ENCODE measurements around the gene CRYBB1.

CRYBB1 gene

DNA sequence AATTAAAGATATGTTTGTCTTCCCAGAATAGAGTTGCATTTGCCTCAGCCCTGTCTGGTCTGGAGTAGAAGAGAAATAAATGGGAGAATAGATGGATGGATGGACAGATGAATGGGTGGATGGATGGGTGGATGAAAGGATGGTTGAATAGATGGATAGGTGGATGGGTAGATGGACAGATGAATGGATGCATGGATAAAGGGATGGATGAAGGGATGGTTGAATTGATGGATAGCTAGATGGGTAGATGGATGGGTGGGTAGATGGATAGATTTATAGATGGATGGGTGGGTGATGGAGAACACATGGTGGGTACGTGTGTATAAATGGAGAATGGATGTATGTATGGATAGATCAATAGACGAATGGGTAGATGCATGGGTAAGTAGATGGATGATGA is 8.5 kb downstream of the CRYBB1 start:
- TF ChIP-seq, protein P1, sequence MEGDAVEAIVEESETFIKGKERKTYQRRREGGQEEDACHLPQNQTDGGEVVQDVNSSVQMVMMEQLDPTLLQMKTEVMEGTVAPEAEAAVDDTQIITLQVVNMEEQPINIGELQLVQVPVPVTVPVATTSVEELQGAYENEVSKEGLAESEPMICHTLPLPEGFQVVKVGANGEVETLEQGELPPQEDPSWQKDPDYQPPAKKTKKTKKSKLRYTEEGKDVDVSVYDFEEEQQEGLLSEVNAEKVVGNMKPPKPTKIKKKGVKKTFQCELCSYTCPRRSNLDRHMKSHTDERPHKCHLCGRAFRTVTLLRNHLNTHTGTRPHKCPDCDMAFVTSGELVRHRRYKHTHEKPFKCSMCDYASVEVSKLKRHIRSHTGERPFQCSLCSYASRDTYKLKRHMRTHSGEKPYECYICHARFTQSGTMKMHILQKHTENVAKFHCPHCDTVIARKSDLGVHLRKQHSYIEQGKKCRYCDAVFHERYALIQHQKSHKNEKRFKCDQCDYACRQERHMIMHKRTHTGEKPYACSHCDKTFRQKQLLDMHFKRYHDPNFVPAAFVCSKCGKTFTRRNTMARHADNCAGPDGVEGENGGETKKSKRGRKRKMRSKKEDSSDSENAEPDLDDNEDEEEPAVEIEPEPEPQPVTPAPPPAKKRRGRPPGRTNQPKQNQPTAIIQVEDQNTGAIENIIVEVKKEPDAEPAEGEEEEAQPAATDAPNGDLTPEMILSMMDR (IDR thresholded peaks at IDR 0.05; ENCODE audit: low read depth, low read length): no peak
- no peak for DNase-seq (ENCODE audit: low read depth, low spot score)
- in situ Hi-C loops (cut with HindIII; ENCODE audit: low sequenced_read_pairs): no loop called here

DNA sequence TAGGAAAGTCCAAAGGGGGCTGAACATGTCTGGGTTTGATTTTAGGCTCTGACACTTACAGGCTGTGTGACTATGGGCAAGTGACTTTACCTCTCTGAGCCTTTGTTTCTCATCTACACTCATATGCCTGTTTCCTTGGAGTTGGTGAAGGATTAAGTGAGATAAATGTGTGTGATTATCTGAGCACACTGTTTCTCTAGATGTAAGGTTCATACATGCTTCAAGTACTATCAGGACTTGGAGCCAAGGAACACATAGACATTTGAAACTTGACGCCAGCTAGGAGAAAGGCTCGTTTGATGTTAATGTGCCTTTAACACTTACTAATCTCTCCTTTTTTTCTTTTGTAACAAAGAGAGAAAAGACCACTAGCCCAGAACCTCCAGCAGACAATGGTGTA is 9.7 kb downstream of the CRYBB1 start:
- in situ Hi-C loops (cut with HindIII; ENCODE audit: low sequenced_read_pairs): no loop called here
- DNase-seq (ENCODE audit: low read depth, low spot score): peak; percentile 35
- no peak overlapping the region for H3K4me3 ChIP-seq (ENCODE audit: low read depth, low read length)
- TF ChIP-seq, protein P1 (IDR thresholded peaks at IDR 0.05; ENCODE audit: low read depth, low read length): no peak

More for the DNA sequence above, 8.5 kb downstream of the CRYBB1 start:
- no peak overlapping the region for H3K4me3 ChIP-seq (ENCODE audit: low read depth, low read length)

DNA sequence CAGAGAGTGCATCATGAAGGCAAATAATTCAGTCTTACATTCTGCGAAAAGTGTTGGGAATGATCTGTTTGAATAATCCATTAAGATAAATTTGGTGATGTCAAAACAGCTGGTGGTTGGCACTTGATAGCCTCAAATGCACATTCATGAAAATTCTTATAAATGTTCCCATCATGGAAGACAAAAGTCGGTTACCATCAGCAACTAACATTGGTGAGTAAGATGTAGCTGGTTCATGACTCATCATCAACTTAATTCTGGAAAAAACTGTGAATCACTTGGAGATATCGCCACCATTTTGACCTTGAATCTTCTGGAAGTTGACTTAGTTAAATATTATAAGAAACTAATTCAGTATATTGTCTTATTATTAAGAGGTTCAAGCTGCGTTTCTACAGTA is 11.2 kb downstream of the CRYBB1 start:
- H3K4me3 ChIP-seq (ENCODE audit: low read depth, low read length): no peak overlapping the region
- TF ChIP-seq, protein P1 (IDR thresholded peaks at IDR 0.05; ENCODE audit: low read depth, low read length): no peak
- peak; percentile 71 for DNase-seq (ENCODE audit: low read depth, low spot score)
- in situ Hi-C loops (cut with HindIII; ENCODE audit: low sequenced_read_pairs): no loop called here

DNA sequence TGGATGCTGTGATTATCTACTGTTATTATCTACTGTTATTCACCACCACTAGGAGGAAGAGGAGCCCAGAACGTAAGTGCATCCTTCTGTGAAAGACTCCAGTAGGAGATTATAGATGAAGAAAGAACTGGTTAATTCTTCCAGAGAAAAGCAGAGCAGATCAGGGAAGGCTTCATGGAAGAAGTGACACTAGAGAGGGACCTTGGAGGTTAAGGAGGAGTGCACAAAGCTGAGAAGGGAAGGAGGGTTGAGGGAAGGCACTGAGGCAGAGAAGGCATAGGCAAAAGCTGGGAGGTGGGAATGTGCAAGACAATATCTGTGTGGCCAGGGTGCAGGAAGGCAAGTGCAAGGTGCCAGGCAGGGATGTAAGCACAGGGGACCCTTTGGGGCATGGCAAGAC is 13.5 kb downstream of the CRYBB1 start:
- in situ Hi-C loops (cut with HindIII; ENCODE audit: low sequenced_read_pairs): no loop called here
- TF ChIP-seq, protein P1 (IDR thresholded peaks at IDR 0.05; ENCODE audit: low read depth, low read length): no peak
- no peak overlapping the region for H3K4me3 ChIP-seq (ENCODE audit: low read depth, low read length)
- DNase-seq (ENCODE audit: low read depth, low spot score): no peak

DNA sequence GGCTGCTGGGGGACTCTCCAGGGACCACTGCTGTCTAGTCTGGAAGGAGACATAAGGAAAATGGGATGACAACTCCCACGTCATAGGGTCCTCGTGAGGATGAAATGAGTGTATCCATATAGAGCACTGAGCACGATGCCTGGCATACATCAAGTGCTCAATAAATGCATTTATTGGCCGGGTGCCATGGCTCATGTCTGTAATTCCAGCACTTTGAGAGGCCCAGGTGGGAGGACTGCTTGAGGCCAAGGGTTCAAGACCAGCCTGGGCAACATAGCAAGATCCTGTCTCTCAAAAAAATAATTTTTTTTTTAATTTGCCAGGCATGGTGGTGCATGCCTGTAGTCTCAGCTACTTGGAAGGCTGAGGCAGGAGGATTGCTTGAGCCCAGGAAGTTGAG is 15.7 kb downstream of the CRYBB1 start:
- TF ChIP-seq, protein P1 (IDR thresholded peaks at IDR 0.05; ENCODE audit: low read depth, low read length): no peak
- DNase-seq (ENCODE audit: low read depth, low spot score): no peak
- in situ Hi-C loops (cut with HindIII; ENCODE audit: low sequenced_read_pairs): no loop called here
- H3K4me3 ChIP-seq (ENCODE audit: low read depth, low read length): no peak overlapping the region

DNA sequence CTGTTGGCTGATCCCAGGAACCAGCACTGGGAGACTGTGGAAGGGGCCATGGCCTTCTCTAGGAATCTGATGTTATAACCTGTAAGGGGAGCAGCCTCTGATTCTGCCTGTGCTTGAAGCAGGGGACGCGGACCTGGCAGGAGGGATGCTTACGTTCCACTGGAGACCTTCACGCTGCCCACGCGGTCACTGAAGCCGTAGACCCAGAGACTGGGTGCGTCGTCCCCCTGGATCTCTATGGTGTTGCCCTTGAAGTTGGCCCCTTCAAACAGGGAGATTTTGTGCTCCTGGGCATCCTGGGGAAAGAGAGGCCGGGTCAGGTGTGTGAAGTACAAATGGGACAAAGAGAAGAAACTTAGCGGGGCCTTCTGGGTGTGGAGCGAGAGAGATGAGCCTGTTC is 16.1 kb downstream of the CRYBB1 start:
- H3K4me3 ChIP-seq (ENCODE audit: low read depth, low read length): no peak overlapping the region
- in situ Hi-C loops (cut with HindIII; ENCODE audit: low sequenced_read_pairs): no loop called here
- TF ChIP-seq, protein P1 (IDR thresholded peaks at IDR 0.05; ENCODE audit: low read depth, low read length): no peak
- no peak for DNase-seq (ENCODE audit: low read depth, low spot score)

DNA sequence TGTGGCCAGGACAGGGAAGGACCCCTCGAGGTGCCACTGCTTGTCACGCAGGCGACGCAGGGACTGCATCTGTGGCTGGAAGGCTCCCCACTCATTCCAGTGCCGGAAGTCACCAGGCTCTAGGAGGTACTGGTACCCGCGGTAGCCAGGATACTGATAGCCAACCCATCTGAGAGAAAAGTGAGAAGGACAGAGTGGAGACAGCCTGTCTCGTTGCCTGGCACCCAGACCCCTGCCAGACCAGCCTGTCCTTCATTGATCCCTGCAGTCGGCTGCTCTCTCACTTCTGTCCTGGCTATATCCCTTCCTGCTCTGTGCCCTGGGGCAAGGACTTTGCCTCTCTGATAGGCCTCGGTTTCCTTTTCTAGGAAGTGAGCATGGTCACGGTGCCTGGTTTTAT is 18.3 kb downstream of the CRYBB1 start:
- in situ Hi-C loops (cut with HindIII; ENCODE audit: low sequenced_read_pairs): no loop called here
- TF ChIP-seq, protein P1 (IDR thresholded peaks at IDR 0.05; ENCODE audit: low read depth, low read length): no peak
- DNase-seq (ENCODE audit: low read depth, low spot score): no peak
- H3K4me3 ChIP-seq (ENCODE audit: low read depth, low read length): no peak overlapping the region

All from astrocyte of the spinal cord (primary cell).